ENCODE data around the gene FLNB.
A peak's percentile ranks its signal among the peaks of the same experiment; 100 is the strongest.

Gene FLNB

GRCh38 chr3:58144478-58145325 lies 136.5 kb downstream of the FLNB start:
- DNase-seq = no peak

- DNase-seq = no peak
These were observed 139.8 kb downstream of the FLNB start for GRCh38 chr3:58148049-58148448.

GRCh38 chr3:58150130-58150809 lies 142.0 kb downstream of the FLNB start:
- no peak for DNase-seq

GRCh38 chr3:58150810-58151199 lies 142.6 kb downstream of the FLNB start:
- no peak for DNase-seq

DNA sequence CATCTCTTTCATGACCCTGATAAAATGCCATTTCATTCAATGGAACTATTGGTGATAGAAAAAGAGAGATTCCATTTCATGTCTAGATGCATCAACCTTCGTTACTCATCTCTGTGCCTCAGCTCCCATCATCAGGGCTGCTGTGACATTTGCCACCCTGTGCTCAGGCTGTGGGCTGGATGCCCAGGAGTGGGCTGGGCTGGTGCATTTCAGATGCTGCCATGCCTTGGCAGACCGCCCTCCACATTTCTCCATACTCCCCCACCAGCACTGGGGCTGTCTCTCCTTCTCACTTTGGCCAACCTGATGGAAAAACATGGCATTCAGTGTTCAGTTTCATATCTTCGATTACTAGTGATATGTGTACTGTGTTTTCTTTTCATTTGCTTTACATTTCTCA lies 143.4 kb downstream of the FLNB start:
- DNase-seq = no peak

DNA sequence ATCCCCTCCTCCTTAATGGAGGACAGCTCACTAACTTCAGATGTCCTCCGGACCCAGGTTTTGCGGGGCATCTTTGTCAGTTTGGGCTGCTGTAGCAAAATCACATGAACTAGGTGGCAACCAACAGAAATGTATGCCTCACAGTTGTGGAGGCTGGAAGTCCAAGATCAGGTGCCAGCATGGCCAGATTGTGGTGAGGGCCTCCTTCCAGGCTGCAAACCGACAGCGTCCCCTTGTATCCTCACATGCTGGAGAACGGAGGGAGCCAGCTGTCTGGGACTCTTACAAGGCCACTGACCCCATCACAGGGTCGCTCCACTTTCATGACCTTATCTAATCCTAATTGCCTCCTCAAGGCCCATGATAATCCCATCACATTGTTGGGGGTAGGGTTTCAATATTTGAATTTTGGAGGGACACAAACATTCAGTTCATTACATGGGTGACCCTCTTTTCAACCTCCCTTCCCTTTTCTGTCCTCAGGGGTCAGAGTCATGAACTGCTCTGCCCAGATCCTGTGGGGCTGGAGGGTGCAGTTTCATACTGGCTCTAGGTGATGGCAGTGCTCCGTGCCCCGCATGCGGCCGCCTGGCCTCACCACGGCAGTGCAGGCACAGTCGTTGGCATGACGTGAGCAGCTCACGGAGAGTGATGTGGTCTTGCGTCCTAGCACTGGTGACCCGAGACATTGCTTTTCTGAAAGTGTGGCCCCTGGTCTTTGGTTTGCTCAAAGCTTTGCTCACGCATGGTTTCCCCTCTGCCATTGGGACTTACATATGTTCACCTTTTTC lies 144.2 kb downstream of the FLNB start:
- DNase-seq = no peak

DNA sequence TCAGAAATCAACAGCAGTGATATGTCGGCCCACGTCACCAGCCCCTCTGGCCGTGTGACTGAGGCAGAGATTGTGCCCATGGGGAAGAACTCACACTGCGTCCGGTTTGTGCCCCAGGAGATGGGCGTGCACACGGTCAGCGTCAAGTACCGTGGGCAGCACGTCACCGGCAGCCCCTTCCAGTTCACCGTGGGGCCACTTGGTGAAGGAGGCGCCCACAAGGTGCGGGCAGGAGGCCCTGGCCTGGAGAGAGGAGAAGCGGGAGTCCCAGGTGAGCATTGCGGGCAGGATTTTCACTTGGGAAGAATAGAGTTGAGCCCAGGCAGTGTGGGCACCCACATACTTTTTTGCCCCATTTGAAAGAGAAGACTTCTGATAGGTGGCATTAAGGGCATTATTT lies 145.1 kb downstream of the FLNB start:
- no peak for DNase-seq

GRCh38 chr3:58154626-58155449 lies 146.6 kb downstream of the FLNB start:
- DNase-seq = no peak

- DNase-seq = no peak
These were observed 147.6 kb downstream of the FLNB start for GRCh38 chr3:58155838-58156237.

DNA sequence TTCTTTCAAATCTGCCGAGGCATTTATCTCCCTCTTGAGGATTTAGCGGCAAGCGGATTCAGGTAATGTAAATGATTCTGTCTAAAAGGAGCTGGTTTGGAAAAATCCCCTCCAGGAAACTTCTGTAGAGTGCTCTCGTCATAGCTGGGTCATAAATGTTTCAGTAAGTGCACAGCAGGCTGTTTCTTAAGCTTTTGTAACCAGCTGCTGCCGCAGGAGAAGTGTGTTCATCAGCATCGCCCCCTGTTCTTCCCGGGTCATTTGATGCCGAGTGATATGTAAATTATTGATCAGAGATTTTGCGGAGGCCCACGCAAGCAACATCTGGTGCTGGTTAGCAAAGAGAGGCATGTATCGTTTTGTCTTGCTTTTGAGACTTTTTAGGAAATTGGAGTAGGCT lies 149.5 kb downstream of the FLNB start:
- DNase-seq = no peak

DNA sequence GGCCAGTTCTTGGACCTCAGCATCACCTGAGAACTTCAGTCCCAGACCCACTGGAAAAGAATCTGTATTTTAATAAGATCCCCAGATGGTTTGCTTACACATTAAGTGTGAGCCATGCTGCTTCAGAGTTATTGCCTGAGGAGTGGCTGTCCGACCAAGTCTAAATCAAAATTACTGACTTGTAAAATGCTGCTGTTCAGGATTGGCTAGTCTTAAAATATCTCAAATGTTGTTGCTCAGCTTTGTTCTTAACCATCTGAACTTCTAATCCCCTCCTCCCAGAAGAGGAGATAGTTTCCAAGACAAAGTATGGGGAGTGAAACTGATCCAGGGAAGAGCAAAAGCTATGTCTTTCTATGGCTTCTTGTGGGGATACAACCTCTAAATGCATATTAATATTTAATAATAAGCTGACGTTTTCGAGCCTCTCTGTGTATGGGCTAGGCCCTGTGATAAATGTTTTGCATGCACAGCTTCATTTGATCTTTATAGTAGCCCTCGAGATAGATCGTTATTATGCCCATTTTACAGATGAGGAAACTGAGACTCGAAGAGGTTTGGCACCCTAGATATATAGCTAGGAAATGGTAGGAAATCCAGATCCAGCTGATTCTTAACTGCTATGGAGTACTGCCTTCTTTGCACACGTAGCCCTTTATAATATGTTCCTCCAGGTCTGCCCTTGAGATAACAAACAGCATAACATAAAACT lies 150.4 kb downstream of the FLNB start:
- no peak for DNase-seq

DNA sequence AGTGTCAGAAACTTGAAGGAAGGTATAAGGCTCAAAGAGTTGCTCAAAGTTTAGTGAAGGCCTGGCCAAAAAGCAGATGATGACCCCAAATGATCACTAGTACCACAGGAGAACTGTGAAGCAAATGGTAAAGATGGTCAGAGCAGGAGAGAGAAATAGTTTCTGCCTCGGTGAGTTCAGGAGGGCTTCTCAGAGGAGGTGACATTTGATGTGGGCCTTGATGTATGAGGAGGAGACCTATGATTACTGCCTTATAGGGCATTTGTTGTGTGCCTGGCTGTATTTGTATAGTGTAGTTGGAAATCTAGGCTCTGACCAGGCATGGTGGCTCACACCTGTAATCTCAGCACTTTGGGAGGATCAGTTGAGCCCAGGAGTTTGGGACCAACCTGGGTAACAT lies 152.2 kb downstream of the FLNB start:
- no peak for DNase-seq

- no peak for DNase-seq
These were observed 153.5 kb downstream of the FLNB start for GRCh38 chr3:58161435-58162398.

DNA sequence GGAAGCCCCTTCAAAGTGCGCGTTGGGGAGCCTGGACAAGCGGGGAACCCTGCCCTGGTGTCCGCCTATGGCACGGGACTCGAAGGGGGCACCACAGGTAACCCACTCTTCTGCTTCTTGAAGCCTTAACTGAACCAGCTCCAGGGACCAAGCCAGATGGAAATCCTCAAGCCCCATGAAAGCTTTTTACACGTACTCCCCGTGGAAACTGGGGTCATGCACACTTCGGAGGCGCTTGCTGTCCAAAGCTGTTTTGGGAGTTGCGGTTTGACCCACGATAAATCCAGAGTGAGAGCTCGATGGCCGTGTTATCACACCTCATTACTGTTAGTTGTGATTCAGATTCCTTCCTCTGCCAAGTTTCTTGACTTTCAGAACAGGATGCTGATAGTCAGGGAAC lies 155.0 kb downstream of the FLNB start:
- DNase-seq = no peak

DNA sequence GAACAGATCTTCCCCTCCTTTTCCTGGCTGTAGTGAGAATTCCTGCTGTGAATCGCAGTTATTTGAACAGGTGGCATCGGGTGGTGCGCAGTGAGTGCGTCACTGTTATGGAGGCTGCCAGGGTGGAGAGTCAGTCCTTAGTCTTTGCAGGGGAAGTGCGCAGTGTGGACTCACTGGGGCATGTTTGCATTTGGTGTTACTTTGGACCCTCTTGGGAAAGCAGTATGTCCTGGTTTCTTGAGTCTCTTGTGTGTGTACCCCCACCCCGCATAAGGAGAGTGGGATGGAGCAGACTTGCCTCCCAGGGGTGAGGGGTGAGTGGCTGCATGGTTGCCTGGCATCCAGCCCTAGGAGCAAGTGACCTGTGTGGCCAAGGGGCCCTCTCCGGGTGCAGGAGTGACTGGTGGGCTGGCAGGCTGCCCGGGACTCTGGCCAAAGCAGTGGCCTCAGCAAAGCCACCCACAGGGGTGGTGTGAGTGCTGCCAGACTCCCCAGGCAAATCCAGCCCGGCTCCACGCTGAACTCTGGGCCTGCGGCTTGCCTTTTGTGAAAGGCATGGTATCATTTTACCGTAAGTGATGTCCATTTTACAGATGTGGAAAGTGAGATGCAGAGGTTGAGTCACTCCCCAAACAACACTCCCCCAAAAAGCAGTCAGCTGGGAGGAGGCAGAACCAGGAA lies 156.1 kb downstream of the FLNB start:
- DNase-seq = no peak

GRCh38 chr3:58164906-58165821 lies 156.9 kb downstream of the FLNB start:
- DNase-seq = no peak

- peak; percentile 63 for DNase-seq
These were observed 159.5 kb downstream of the FLNB start for GRCh38 chr3:58167431-58168351.

GRCh38 chr3:58168498-58168897 lies 160.3 kb downstream of the FLNB start:
- no peak for DNase-seq
